SU-DHL-6 (cell line): ENCODE data around the gene DET1.
"Not testable (repeated sequence)": the region's sequence is repeated elsewhere in the genome, so short reads cannot be mapped to it uniquely, and the experiment has no call there.

ENCODE experiments used
- H2AFZ ChIP-seq: fragments of 200-600 bp; sonication (generic); 2 replicates; pipeline ENCODE4 v1.6.1; 2014; ENCODE audit warnings: low read depth, mild to moderate bottlenecking, moderate library complexity, mixed read lengths, antibody characterized with exemption, low read length; ENCODE audit not compliant: severe bottlenecking
- H3F3A ChIP-seq: fragments of 200-600 bp; shearing (Covaris generic); 2 replicates; pipeline ENCODE4 v1.6.0; 2016; ENCODE audit warnings: antibody characterized with exemption, mild to moderate bottlenecking; ENCODE audit not compliant: insufficient read depth
- H3K27ac ChIP-seq: fragments of 200-600 bp; sonication (generic); 2 replicates; pipeline ENCODE4 v1.5.1; 2016; ENCODE audit warnings: low read depth, mild to moderate bottlenecking, low read length, moderate library complexity, mixed read lengths
- H3K27me3 ChIP-seq: fragments of 200-600 bp; sonication (generic), shearing (Covaris generic); 2 replicates; pipeline ENCODE4 v1.6.0; 2014; ENCODE audit warnings: mild to moderate bottlenecking, low read length
- H3K36me3 ChIP-seq: fragments of 200-600 bp; sonication (generic); 2 replicates; pipeline ENCODE4 v1.6.1; 2014; ENCODE audit warnings: mild to moderate bottlenecking, low read length, mixed read lengths
- H3K4me2 ChIP-seq: fragments of 300-600, 200-600 bp; shearing (Covaris generic), sonication (generic); 2 replicates; pipeline ENCODE4 v1.6.0; 2014; ENCODE audit warnings: low read length, low read depth, mild to moderate bottlenecking; ENCODE audit not compliant: poor library complexity, severe bottlenecking
- H3K4me3 ChIP-seq: fragments of 200-600 bp; sonication (generic); 2 replicates; pipeline ENCODE4 v1.5.1; 2014; ENCODE audit warnings: antibody characterized with exemption, low read length, mild to moderate bottlenecking, mixed read lengths; ENCODE audit not compliant: insufficient read depth, poor library complexity, severe bottlenecking
- H3K79me2 ChIP-seq: fragments of 200-600 bp; sonication (generic); 2 replicates; pipeline ENCODE4 v1.6.1; 2014; ENCODE audit warnings: mild to moderate bottlenecking, low read length, moderate library complexity; ENCODE audit not compliant: insufficient read depth
- H3K9ac ChIP-seq: fragments of 200-600 bp; sonication (generic); 2 replicates; pipeline ENCODE4 v1.7.0; 2014; ENCODE audit warnings: mild to moderate bottlenecking, low read length
- H3K9me2 ChIP-seq: fragments of 200-600 bp; sonication (generic); replicated peaks from 2 replicates; pipeline ENCODE4 v1.6.1; 2014; ENCODE audit warnings: low read length; ENCODE audit not compliant: insufficient read depth
- H3K9me3 ChIP-seq: fragments of 200-600 bp; sonication (generic); 2 replicates; pipeline ENCODE4 v1.6.1; 2014; ENCODE audit warnings: low read length, mixed read lengths; ENCODE audit not compliant: insufficient read depth
- H4K20me1 ChIP-seq: fragments of 200-600 bp; sonication (generic); 2 replicates; pipeline ENCODE4 v1.6.1; 2014; ENCODE audit warnings: low read depth, mild to moderate bottlenecking, antibody characterized with exemption, low read length, moderate library complexity, mixed read lengths
- EZH2phosphoT487 ChIP-seq: fragments of 200-600 bp; sonication (generic), shearing (Covaris generic); conservative IDR thresholded peaks from 2 replicates; pipeline ENCODE4 v1.6.1; 2018; ENCODE audit warnings: mild to moderate bottlenecking, antibody characterized with exemption, low read length, moderate library complexity, mixed read lengths
- TF ChIP-seq, protein P1 (sequence below): fragments of 200-600 bp; sonication (generic); IDR thresholded peaks from one replicate; pipeline ENCODE4 v1.5.1; 2017; ENCODE audit warnings: antibody characterized with exemption, mild to moderate bottlenecking, low read length, moderate library complexity; ENCODE audit not compliant: insufficient read depth, poor library complexity, severe bottlenecking

Gene DET1

DNA sequence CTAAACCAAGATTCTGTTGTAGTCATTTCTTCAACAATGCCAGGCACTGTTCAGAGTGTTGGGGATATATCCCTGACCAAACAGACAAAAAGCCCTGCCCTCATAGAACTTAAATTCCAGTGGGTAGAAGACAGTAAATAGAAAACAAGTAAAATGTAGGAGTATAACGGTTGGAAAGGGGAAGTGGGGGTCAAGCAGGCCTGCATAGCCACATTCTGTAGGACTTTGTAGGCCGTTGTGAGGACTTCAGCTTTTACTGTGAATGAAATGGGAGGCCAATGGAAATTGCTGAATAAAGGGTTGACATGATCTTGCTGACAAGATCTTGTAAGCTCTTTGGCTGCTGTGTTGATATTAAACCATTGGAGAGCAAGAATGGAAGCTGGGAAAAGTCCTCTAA, 77.2 kb downstream of the DET1 start:
- Histone ChIP-seq H4K20me1 (no peaks in the 10 kb centered on the region), H3K27me3 (no peaks in the 10 kb centered on the region), H3K9me3 (no peaks in the 10 kb centered on the region), H3K4me2 (no peak overlapping the region), H3K9me2 (no peaks in the 10 kb centered on the region), H2AFZ (no peak overlapping the region), H3F3A (no peaks in the 10 kb centered on the region), H3K79me2 (peaks cover 42% of the 10 kb centered on the region), H3K4me3 (no peak overlapping the region), H3K36me3 (peaks cover 4% of the 10 kb centered on the region; the same call in 1 of the 2 replicates), H3K9ac (no peak overlapping the region), H3K27ac (no peak overlapping the region)
- no peak for TF ChIP-seq EZH2phosphoT487
- TF ChIP-seq, protein P1, sequence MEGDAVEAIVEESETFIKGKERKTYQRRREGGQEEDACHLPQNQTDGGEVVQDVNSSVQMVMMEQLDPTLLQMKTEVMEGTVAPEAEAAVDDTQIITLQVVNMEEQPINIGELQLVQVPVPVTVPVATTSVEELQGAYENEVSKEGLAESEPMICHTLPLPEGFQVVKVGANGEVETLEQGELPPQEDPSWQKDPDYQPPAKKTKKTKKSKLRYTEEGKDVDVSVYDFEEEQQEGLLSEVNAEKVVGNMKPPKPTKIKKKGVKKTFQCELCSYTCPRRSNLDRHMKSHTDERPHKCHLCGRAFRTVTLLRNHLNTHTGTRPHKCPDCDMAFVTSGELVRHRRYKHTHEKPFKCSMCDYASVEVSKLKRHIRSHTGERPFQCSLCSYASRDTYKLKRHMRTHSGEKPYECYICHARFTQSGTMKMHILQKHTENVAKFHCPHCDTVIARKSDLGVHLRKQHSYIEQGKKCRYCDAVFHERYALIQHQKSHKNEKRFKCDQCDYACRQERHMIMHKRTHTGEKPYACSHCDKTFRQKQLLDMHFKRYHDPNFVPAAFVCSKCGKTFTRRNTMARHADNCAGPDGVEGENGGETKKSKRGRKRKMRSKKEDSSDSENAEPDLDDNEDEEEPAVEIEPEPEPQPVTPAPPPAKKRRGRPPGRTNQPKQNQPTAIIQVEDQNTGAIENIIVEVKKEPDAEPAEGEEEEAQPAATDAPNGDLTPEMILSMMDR = no peak

DNA sequence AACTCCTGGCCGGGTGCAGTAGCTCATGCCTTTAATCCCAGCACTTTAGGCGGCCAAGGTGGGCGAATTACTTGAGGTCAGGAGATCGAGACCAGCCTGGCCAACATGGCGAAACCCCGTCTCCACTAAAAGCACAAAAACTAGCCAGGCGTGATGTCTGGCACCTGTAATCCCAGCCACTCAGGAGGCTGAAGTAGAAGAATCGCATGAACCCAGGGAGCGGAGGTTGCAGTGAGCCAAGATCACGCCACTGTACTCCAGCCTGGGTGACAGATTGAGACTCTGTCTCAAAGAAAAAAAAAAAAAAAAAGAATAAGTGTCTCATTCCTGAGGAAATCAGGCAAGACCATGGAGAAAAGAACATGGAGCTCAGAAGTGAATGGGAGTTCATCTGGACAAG, 77.8 kb downstream of the DET1 start:
- H3K79me2 ChIP-seq = peaks cover 42% of the 10 kb centered on the region

DNA sequence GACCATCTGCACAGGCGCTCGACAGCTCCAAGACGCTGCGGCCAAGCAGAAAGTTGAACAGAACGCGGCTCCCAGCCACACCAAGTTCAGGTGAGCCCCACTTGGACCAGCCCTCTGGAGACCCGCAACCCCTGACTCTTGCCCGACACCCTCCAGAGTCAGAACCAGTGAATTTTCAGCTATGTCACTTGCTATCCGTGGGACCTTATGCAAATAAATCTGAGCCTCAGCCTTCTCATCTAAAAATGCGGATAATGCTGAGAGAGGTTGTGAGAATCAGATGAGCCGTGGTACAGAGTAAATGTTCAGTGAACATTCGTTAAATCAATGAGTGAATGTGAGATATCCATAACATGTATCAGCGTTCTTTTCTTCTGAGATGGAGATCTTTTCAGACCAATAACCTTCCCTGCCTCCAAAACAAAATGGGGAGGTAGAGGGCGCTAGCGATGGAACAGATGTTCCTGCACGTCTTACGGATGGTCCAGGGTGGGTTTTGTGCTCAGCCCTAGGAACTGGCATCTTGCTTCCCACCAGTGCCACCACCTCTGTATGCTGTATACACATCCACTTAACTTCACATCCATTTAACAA, 78.4 kb downstream of the DET1 start:
- Histone ChIP-seq H3K9ac (peak overlapping the region; percentile 83), H3K4me3 (peak overlapping the region; percentile 84), H3K27ac (peak overlapping the region; percentile 72), H3K9me2 (no peaks in the 10 kb centered on the region), H2AFZ (peak overlapping the region; percentile 57), H4K20me1 (no peaks in the 10 kb centered on the region), H3K79me2 (peaks cover 42% of the 10 kb centered on the region), H3F3A (no peaks in the 10 kb centered on the region), H3K27me3 (no peaks in the 10 kb centered on the region), H3K36me3 (peaks cover 4% of the 10 kb centered on the region; the same call in 1 of the 2 replicates), H3K4me2 (peak overlapping the region; percentile 96), H3K9me3 (no peaks in the 10 kb centered on the region)
- TF ChIP-seq EZH2phosphoT487 = no peak
- TF ChIP-seq, protein P1 = peak; percentile 14

More for the DNA sequence above, 77.8 kb downstream of the DET1 start:
- peak overlapping the region; percentile 96 for H3K4me2 ChIP-seq
- H3K9ac ChIP-seq, H3K9me3 ChIP-seq, H3F3A ChIP-seq, H3K36me3 ChIP-seq, H3K27ac ChIP-seq, H3K9me2 ChIP-seq, H3K27me3 ChIP-seq, H4K20me1 ChIP-seq, H2AFZ ChIP-seq: not testable (repeated sequence)
- H3K4me3 ChIP-seq = peak overlapping the region; percentile 84

DNA sequence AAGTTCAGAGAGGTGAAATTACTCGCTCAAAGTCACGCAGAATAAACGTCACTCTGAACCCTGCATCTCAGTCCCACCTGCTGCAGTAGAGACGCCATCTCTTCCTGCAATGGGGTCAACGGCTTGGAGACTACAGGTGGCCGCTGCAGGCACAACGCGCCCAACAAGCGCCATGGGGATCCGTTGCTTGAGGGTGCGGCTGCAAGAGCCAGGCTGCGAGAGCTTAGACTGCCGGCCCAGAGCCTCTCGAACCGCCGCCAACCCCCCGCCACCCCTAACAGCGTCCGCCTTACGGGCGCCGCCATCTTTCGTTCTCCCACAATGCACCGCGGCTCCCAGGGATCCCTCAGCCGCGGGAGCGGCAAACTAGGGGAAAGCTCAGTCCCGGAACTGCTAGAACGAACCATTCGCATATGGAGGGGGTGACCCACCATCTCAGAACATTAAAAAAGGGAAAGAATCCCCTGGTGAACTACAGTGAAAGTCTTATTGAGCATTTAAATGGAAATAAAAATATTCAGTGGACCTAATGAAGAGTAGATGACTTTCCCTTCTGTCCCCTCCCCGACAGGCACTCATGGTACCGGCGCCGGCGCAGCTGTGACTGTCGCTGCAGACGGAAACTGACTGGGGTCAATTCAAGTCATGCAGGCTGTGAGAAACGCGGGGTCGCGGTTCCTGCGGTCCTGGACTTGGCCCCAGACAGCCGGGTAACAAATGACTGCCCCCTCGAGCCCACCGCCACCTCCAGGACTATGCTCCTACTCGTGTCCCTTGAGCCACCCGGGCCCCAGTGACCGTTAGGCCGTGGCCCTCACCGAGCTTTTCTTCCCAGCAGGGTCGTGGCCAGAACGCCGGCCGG, 79.2 kb downstream of the DET1 start, which contains the start of the genes MRPL46 and MRPS11:
Gene MRPL46 (minus strand): TSS at position 316 of the 862 bp plus-strand sequence. CDS start 11 bp downstream, at position 305.
Gene MRPS11 (plus strand): TSS at position 636 of the 862 bp plus-strand sequence. CDS start 10 bp downstream, at position 646.
- Histone ChIP-seq H3F3A (no peaks in the 10 kb centered on the region), H2AFZ (peak within 1 kb of the TSS; percentile 57), H3K79me2 (peaks cover 42% of the 10 kb centered on the region), H4K20me1 (no peaks in the 10 kb centered on the region), H3K4me3 (peak within 1 kb of the TSS; percentile 84), H3K9me2 (no peaks in the 10 kb centered on the region), H3K36me3 (peaks cover 4% of the 10 kb centered on the region; the same call in 1 of the 2 replicates), H3K9me3 (no peaks in the 10 kb centered on the region), H3K4me2 (peak within 1 kb of the TSS; percentile 96), H3K9ac (peak within 1 kb of the TSS; percentile 83), H3K27me3 (no peaks in the 10 kb centered on the region), H3K27ac (peak within 1 kb of the TSS; percentile 72)
- TF ChIP-seq EZH2phosphoT487 = no peak
- TF ChIP-seq, protein P1 = no peak
